Mesothelial cell of epicardium (in vitro differentiated cells): ENCODE measurements around the gene PLEKHA4. TPM values are rescaled to one million over a fixed set of nuclear protein-coding genes. Genes with fewer than 3 reads are reported as not detected.
"Not testable (repeated sequence)": the region's sequence is repeated elsewhere in the genome, so short reads cannot be mapped to it uniquely, and the experiment has no call there.

Source experiments
- DNase-seq, 2 experiments: peaks; one replicate each; pipeline ENCODE4 v3.0.0; 2021; ENCODE audit warnings: low spot score in 2 of 2; ENCODE audit not compliant: unreplicated experiment in 2 of 2
- H3K27ac Mint-ChIP-seq: 2 replicates; pipeline ENCODE4 v1.8.0; 2021; ENCODE audit warnings: mixed read lengths
- H3K27me3 Mint-ChIP-seq: 2 replicates; pipeline ENCODE4 v1.8.0; 2021; ENCODE audit warnings: low read depth, mixed read lengths
- H3K36me3 Mint-ChIP-seq: 2 replicates; pipeline ENCODE4 v1.8.0; 2021; ENCODE audit warnings: mixed read lengths
- H3K4me1 Mint-ChIP-seq: 2 replicates; pipeline ENCODE4 v1.8.0; 2021; ENCODE audit warnings: mixed read lengths
- H3K4me3 Mint-ChIP-seq: 2 replicates; pipeline ENCODE4 v1.8.0; 2021; ENCODE audit warnings: mild to moderate bottlenecking, moderate library complexity, mixed read lengths
- H3K9me3 Mint-ChIP-seq: 2 replicates; pipeline ENCODE4 v1.8.0; 2021; ENCODE audit warnings: mixed read lengths
- total RNA-seq: library from RNA; stranded (reverse); gene quantifications from 3 replicates; pipeline ENCODE4 v1.2.1, GENCODE V29; 2021
- TF ChIP-seq, protein P1 (sequence below): fragments of 200-600 bp; sonication (generic); IDR thresholded peaks from one replicate; pipeline ENCODE4 v1.5.0; 2021; ENCODE audit warnings: antibody characterized with exemption; ENCODE audit not compliant: unreplicated experiment

Gene PLEKHA4
- total RNA-seq, 1 donor from 2014 or later, result 26.9 TPM

GRCh38 chr19:48910803-48911202 is 42.4 kb upstream of the PLEKHA4 start:
- H3K4me1 Mint-ChIP-seq, result no peaks in the 10 kb centered on the region
- peaks cover 49% of the 10 kb centered on the region for H3K36me3 Mint-ChIP-seq
- no peak overlapping the region for H3K27ac Mint-ChIP-seq
- no peaks in the 10 kb centered on the region for H3K27me3 Mint-ChIP-seq
- no peaks in the 10 kb centered on the region for H3K9me3 Mint-ChIP-seq
- DNase-seq, result no peak
- TF ChIP-seq, protein P1, sequence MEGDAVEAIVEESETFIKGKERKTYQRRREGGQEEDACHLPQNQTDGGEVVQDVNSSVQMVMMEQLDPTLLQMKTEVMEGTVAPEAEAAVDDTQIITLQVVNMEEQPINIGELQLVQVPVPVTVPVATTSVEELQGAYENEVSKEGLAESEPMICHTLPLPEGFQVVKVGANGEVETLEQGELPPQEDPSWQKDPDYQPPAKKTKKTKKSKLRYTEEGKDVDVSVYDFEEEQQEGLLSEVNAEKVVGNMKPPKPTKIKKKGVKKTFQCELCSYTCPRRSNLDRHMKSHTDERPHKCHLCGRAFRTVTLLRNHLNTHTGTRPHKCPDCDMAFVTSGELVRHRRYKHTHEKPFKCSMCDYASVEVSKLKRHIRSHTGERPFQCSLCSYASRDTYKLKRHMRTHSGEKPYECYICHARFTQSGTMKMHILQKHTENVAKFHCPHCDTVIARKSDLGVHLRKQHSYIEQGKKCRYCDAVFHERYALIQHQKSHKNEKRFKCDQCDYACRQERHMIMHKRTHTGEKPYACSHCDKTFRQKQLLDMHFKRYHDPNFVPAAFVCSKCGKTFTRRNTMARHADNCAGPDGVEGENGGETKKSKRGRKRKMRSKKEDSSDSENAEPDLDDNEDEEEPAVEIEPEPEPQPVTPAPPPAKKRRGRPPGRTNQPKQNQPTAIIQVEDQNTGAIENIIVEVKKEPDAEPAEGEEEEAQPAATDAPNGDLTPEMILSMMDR, result no peak
- no peak overlapping the region for H3K4me3 Mint-ChIP-seq

GRCh38 chr19:48909424-48910077 is 41.1 kb upstream of the PLEKHA4 start:
- not testable (repeated sequence) for H3K9me3 Mint-ChIP-seq, H3K27me3 Mint-ChIP-seq, H3K27ac Mint-ChIP-seq, H3K4me3 Mint-ChIP-seq, DNase-seq, H3K4me1 Mint-ChIP-seq
- H3K36me3 Mint-ChIP-seq, result peaks cover 56% of the 10 kb centered on the region

- TF ChIP-seq, protein P1, result no peak
- Mint-ChIP-seq H3K36me3 (peaks cover 49% of the 10 kb centered on the region), H3K27me3 (no peaks in the 10 kb centered on the region)
These were observed 39.3 kb upstream of the PLEKHA4 start for GRCh38 chr19:48907671-48908070.

DNA sequence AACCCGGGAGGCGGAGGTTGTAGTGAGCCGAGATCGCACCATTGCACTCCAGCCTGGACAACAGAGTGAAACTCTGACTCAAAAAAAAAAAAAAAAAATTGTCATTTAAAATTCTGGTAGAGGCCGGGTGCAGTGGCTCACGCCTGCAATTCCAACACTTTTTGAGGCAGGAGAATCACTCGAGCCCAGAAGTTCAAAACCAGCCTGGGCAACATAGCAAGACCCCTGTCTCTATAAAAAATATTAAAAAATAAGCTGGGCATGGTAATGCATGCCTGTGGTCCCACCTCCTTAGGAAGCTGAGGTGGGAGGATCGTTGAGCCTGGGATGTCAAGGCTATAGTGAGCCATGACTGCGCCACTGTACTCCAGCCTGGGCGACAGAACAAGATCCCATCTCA is 37.9 kb upstream of the PLEKHA4 start:
- H3K27me3 Mint-ChIP-seq, result no peaks in the 10 kb centered on the region
- H3K27ac Mint-ChIP-seq, result no peak overlapping the region
- peaks cover 44% of the 10 kb centered on the region for H3K36me3 Mint-ChIP-seq
- H3K4me1 Mint-ChIP-seq, result peaks cover 2% of the 10 kb centered on the region
- no peaks in the 10 kb centered on the region for H3K9me3 Mint-ChIP-seq
- no peak overlapping the region for H3K4me3 Mint-ChIP-seq
- TF ChIP-seq, protein P1, result no peak
- no peak for DNase-seq

More at GRCh38 chr19:48907671-48908070, 39.3 kb upstream of the PLEKHA4 start:
- no peak for DNase-seq
- H3K9me3 Mint-ChIP-seq, result no peaks in the 10 kb centered on the region
- H3K4me3 Mint-ChIP-seq, result no peak overlapping the region
- H3K27ac Mint-ChIP-seq, result no peak overlapping the region
- no peaks in the 10 kb centered on the region for H3K4me1 Mint-ChIP-seq

GRCh38 chr19:48905664-48906063 is 37.2 kb upstream of the PLEKHA4 start:
- Mint-ChIP-seq H3K9me3 (no peaks in the 10 kb centered on the region), H3K4me1 (peaks cover 8% of the 10 kb centered on the region), H3K27ac (no peak overlapping the region), H3K4me3 (no peak overlapping the region), H3K36me3 (peaks cover 40% of the 10 kb centered on the region), H3K27me3 (no peaks in the 10 kb centered on the region)
- TF ChIP-seq, protein P1, result no peak
- DNase-seq, result no peak

- H3K4me3 Mint-ChIP-seq, H3K27me3 Mint-ChIP-seq, DNase-seq, H3K27ac Mint-ChIP-seq, H3K9me3 Mint-ChIP-seq: not testable (repeated sequence)
- Mint-ChIP-seq H3K36me3 (peaks cover 33% of the 10 kb centered on the region), H3K4me1 (peaks cover 18% of the 10 kb centered on the region)
These were observed 35.4 kb upstream of the PLEKHA4 start for GRCh38 chr19:48903788-48904187.

- Mint-ChIP-seq H3K4me3 (peak overlapping the region; percentile 24), H3K36me3 (peaks cover 28% of the 10 kb centered on the region), H3K4me1 (peaks cover 18% of the 10 kb centered on the region)
- not testable (repeated sequence) for DNase-seq, H3K9me3 Mint-ChIP-seq, H3K27ac Mint-ChIP-seq, H3K27me3 Mint-ChIP-seq
These were observed 33.9 kb upstream of the PLEKHA4 start for GRCh38 chr19:48902291-48902690.
